GM12878 (cell line): ENCODE measurements around the gene CETN1. TPM values are rescaled to one million over a fixed set of nuclear protein-coding genes. Genes with fewer than 3 reads are reported as not detected.

ENCODE experiments used
- CREB1 ChIP-seq: IDR thresholded peaks from 2 replicates; pipeline ENCODE4 v1.6.1; 2012; ENCODE audit warnings: low read depth, mild to moderate bottlenecking, inconsistent platforms
- IKZF2 ChIP-seq, 2 experiments: fragments of 450-650 bp; IDR thresholded peaks; 2 replicates each; pipeline ENCODE4 v1.6.1; 2017; ENCODE audit warnings: mild to moderate bottlenecking in 2 of 2, moderate library complexity in 2 of 2
- NFXL1 ChIP-seq: fragments of 450-650 bp; IDR thresholded peaks from 2 replicates; pipeline ENCODE4 v1.6.1; 2017; ENCODE audit warnings: antibody characterized with exemption, mild to moderate bottlenecking, borderline replicate concordance
- SRF ChIP-seq, 2 experiments: IDR thresholded peaks; 2 replicates each; pipeline ENCODE4 v1.6.1; 2011; ENCODE audit warnings: low read depth in 2 of 2, low read length in 2 of 2, mild to moderate bottlenecking in 1 of 2, moderate library complexity in 1 of 2
- STAT1 ChIP-seq: fragments of 450-650 bp; conservative IDR thresholded peaks from 2 replicates; pipeline ENCODE4 v1.6.1; 2014; ENCODE audit warnings: antibody characterized with exemption, mild to moderate bottlenecking
- TBL1XR1 ChIP-seq: IDR thresholded peaks from 2 replicates; pipeline ENCODE4 v1.6.1; 2012; ENCODE audit warnings: low read depth, low read length, improper control_type of control experiment
- ZBTB11 ChIP-seq: fragments of 450-650 bp; formaldehyde crosslinking; IDR thresholded peaks from 2 replicates; pipeline ENCODE4 v1.5.0; 2022; ENCODE audit warnings: mild to moderate bottlenecking, missing genetic modification characterization
- ZNF384 ChIP-seq: IDR thresholded peaks from 2 replicates; pipeline ENCODE4 v1.6.1; 2012; ENCODE audit warnings: low read depth, mild to moderate bottlenecking, low read length, improper control_type of control experiment, borderline replicate concordance
- polyA plus RNA-seq, 11 experiments: library from polyadenylated mRNA; depleted of rRNA in 4 of 11; unstranded in 6 of 11; stranded (reverse) in 5 of 11; fragments of >200 nt; fragmentation: Nextera tagmentation in 4 of 11; fragmentation: Illumina TruSeq in 1 of 11; extraction: Ambion mirVana in 4 of 11; extraction: Trizol in 1 of 11; gene quantifications; 1 replicate in 1 of 11; 2 replicates in 10 of 11; pipeline versions ENCODE4 v1.2.1 to v1.2.3, GENCODE V29; 2011 to 2016; ENCODE audit warnings: inconsistent platforms in 2 of 11, missing spikeins in 2 of 11, low read depth in 1 of 11
- total RNA-seq, 4 experiments: library from RNA; depleted of rRNA in 3 of 4; stranded (reverse); fragments of >200 nt in 3 of 4; fragmentation: Illumina TruSeq in 1 of 4; extraction: Trizol in 1 of 4; gene quantifications; 2 replicates each; pipeline versions ENCODE4 v1.2.1 to v1.2.3, GENCODE V29; 2013 to 2021
- TF ChIP-seq, protein P1 (sequence below): fragments of 450-650 bp; formaldehyde crosslinking; IDR thresholded peaks from 2 replicates; pipeline ENCODE4 v1.4.0; 2020; ENCODE audit warnings: mild to moderate bottlenecking, moderate library complexity

The CETN1 gene
- total and polyA plus RNA-seq, 10 of the 15 experiments (the other 5 are each of a cell fraction or from before 2014, with no cell fraction given): not detected

DNA sequence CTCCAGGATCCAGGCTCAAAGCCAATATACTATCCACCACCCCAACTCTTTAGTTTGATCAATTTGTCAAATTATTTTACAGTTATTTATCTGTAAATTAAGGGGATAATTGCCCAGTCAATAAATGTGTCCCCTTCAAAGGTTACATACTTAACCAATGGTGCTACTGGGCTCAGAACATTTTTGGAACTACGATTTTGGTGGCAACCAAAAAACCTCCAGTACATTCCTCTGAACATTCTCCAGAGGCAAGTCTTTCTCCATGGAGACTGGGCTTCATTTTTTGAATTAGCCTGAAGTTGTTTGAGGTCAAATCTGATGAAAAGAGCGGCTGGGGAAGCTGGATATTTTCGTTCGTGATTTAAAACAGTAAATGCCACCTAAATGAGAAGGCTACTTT lies 14.9 kb downstream of the CETN1 start (continued):
- TF ChIP-seq, protein P1, sequence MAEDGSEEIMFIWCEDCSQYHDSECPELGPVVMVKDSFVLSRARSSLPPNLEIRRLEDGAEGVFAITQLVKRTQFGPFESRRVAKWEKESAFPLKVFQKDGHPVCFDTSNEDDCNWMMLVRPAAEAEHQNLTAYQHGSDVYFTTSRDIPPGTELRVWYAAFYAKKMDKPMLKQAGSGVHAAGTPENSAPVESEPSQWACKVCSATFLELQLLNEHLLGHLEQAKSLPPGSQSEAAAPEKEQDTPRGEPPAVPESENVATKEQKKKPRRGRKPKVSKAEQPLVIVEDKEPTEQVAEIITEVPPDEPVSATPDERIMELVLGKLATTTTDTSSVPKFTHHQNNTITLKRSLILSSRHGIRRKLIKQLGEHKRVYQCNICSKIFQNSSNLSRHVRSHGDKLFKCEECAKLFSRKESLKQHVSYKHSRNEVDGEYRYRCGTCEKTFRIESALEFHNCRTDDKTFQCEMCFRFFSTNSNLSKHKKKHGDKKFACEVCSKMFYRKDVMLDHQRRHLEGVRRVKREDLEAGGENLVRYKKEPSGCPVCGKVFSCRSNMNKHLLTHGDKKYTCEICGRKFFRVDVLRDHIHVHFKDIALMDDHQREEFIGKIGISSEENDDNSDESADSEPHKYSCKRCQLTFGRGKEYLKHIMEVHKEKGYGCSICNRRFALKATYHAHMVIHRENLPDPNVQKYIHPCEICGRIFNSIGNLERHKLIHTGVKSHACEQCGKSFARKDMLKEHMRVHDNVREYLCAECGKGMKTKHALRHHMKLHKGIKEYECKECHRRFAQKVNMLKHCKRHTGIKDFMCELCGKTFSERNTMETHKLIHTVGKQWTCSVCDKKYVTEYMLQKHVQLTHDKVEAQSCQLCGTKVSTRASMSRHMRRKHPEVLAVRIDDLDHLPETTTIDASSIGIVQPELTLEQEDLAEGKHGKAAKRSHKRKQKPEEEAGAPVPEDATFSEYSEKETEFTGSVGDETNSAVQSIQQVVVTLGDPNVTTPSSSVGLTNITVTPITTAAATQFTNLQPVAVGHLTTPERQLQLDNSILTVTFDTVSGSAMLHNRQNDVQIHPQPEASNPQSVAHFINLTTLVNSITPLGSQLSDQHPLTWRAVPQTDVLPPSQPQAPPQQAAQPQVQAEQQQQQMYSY (CRISPR knock-in tag): no peak
- TF ChIP-seq STAT1 (no peak), ZBTB11 (CRISPR knock-in tag) (no peak), TBL1XR1 (no peak), SRF (IDR thresholded peaks at IDR 0.05; ENCODE audit: low read depth in 2 of 2, low read length in 2 of 2) (no peak), NFXL1 (no peak), ZNF384 (no peak), IKZF2 (IDR thresholded peaks at IDR 0.05) (no peak), CREB1 (no peak)
